CD4-positive, alpha-beta T cell treated with Interleukin-10 for 1 hour (primary cell): Measurements from ENCODE around the gene TMEM205.
"Not testable (repeated sequence)": the region's sequence is repeated elsewhere in the genome, so short reads cannot be mapped to it uniquely, and the experiment has no call there.

Experiments used
- DNase-seq: peaks from one replicate; pipeline ENCODE4 v3.0.0-alpha.2; 2020

The TMEM205 gene

GRCh38 chr19:11338569-11339253, 7.4 kb downstream of the TMEM205 start:
- no peak for DNase-seq

- no peak for DNase-seq
Measured at GRCh38 chr19:11338121-11338520, 7.9 kb downstream of the TMEM205 start.

- DNase-seq = peak; percentile 15
Measured at GRCh38 chr19:11337080-11337479, 9.0 kb downstream of the TMEM205 start.

- DNase-seq = no peak
Measured at GRCh38 chr19:11335449-11336146, 10.5 kb downstream of the TMEM205 start.

- DNase-seq = not testable (repeated sequence)
Measured at GRCh38 chr19:11333838-11334237, 12.2 kb downstream of the TMEM205 start.

- DNase-seq = no peak
Measured at GRCh38 chr19:11332822-11333221, 13.2 kb downstream of the TMEM205 start.

- no peak for DNase-seq
Measured at GRCh38 chr19:11331502-11331901, 14.6 kb downstream of the TMEM205 start.

- no peak for DNase-seq
Measured at GRCh38 chr19:11330127-11330526, 15.9 kb downstream of the TMEM205 start.

- no peak for DNase-seq
Measured at GRCh38 chr19:11325544-11325943, 20.5 kb downstream of the TMEM205 start.

- no peak for DNase-seq
Measured at GRCh38 chr19:11324748-11325389, 21.2 kb downstream of the TMEM205 start.

- DNase-seq = peak; percentile 34
Measured at GRCh38 chr19:11324079-11324661, 21.9 kb downstream of the TMEM205 start.

GRCh38 chr19:11323601-11324078, 22.4 kb downstream of the TMEM205 start:
- DNase-seq = no peak

- DNase-seq = no peak
Measured at GRCh38 chr19:11322269-11323024, 23.6 kb downstream of the TMEM205 start.

- DNase-seq = no peak
Measured at GRCh38 chr19:11321191-11322126, 24.6 kb downstream of the TMEM205 start.

GRCh38 chr19:11320278-11320995, 25.6 kb downstream of the TMEM205 start:
- DNase-seq = not testable (repeated sequence)

- no peak for DNase-seq
Measured at GRCh38 chr19:11306337-11306736, 39.7 kb downstream of the TMEM205 start.

GRCh38 chr19:11304936-11305335, 41.1 kb downstream of the TMEM205 start:
- no peak for DNase-seq

GRCh38 chr19:11300811-11301120, 45.3 kb downstream of the TMEM205 start:
- DNase-seq = no peak

GRCh38 chr19:11299946-11300810, 45.9 kb downstream of the TMEM205 start:
- DNase-seq = no peak

GRCh38 chr19:11296264-11296663, 49.8 kb downstream of the TMEM205 start:
- no peak for DNase-seq
